ENCODE results near the gene TFR2. TPM values are rescaled to one million over a fixed set of nuclear protein-coding genes. Genes with fewer than 3 reads are reported as not detected.

Gene TFR2
- total and polyA plus RNA-seq, 9 of the 15 experiments (the other 6 are each of a cell fraction or from before 2014, with no cell fraction given): 3.8 to 123 (median 51.1) TPM

- TF ChIP-seq ZNF639 (CRISPR knock-in tag; conservative IDR thresholded peaks at IDR 0.05 in 1 of 2, IDR thresholded peaks at IDR 0.05 in 1 of 2) (peak in 1 of 2 experiments; percentile 80; a peak in 2 of 4 replicates), ZBTB9 (CRISPR knock-in tag; IDR thresholded peaks at IDR 0.05) (no peak; the same call in 1 of the 2 replicates), KDM4B (IDR thresholded peaks at IDR 0.05; ENCODE audit: borderline replicate concordance in 2 of 2, low read depth in 1 of 2) (peak in 1 of 2 experiments; percentile 87; a peak in 2 of 4 replicates), CREM (IDR thresholded peaks at IDR 0.05; ENCODE audit: low read depth) (peak; percentile 61), ZFP36 (IDR thresholded peaks at IDR 0.05; ENCODE audit: low read depth, low read length, partially characterized antibody) (no peak), CREBBP (IDR thresholded peaks at IDR 0.05; ENCODE audit: low read depth, low read length) (no peak), TAL1 (IDR thresholded peaks at IDR 0.05) (peak; percentile 97), ZNF408 (CRISPR knock-in tag; IDR thresholded peaks at IDR 0.05; ENCODE audit: low read depth) (no peak), AFF1 (IDR thresholded peaks at IDR 0.05; ENCODE audit: low read depth in 1 of 2, partially characterized antibody in 2 of 2) (peak in 1 of 2 experiments; percentile 13), ETV1 (tag; conservative IDR thresholded peaks at IDR 0.05; ENCODE audit: low read depth) (no peak), SMAD3 (CRISPR knock-in tag; conservative IDR thresholded peaks at IDR 0.05) (peak; percentile 73; the same call in 1 of the 2 replicates), TAF1 (IDR thresholded peaks at IDR 0.05; ENCODE audit: control insufficient read depth, extremely low read depth, insufficient read depth, low read length, severe bottlenecking) (peak; percentile 80), THAP12 (CRISPR knock-in tag; IDR thresholded peaks at IDR 0.05) (peak; percentile 58; the same call in 1 of the 2 replicates), ZNF263 (CRISPR knock-in tag; IDR thresholded peaks at IDR 0.05; ENCODE audit: borderline replicate concordance) (no peak), PML (IDR thresholded peaks at IDR 0.05; ENCODE audit: low read length) (peak; percentile 91), HOMEZ (CRISPR knock-in tag; IDR thresholded peaks at IDR 0.05) (no peak), RNF2 (IDR thresholded peaks at IDR 0.05) (peak; percentile 99)
These were observed at the start of gene TFR2 (continued) for GRCh38 chr7:100641463-100641859.

All from K562 (cell line).